Forelimb muscle (tissue), 1 donor: ENCODE measurements around the gene ALG8. TPM values are rescaled to one million over a fixed set of nuclear protein-coding genes. Genes with fewer than 3 reads are reported as not detected.
"Not testable (repeated sequence)": the region's sequence is repeated elsewhere in the genome, so short reads cannot be mapped to it uniquely, and the experiment has no call there.

Source experiments
- DNase-seq: peaks from one replicate; pipeline ENCODE4 v3.0.0-alpha.2; 2013; ENCODE audit warnings: low read depth
- polyA plus RNA-seq: library from polyadenylated mRNA; unstranded; fragments of 120-200 nt; gene quantifications from one replicate; pipeline ENCODE4 v1.2.1, GENCODE V29; 2013; ENCODE audit not compliant: insufficient read length

The ALG8 gene
- polyA plus RNA-seq, 1 donor = 20.6 TPM

DNA sequence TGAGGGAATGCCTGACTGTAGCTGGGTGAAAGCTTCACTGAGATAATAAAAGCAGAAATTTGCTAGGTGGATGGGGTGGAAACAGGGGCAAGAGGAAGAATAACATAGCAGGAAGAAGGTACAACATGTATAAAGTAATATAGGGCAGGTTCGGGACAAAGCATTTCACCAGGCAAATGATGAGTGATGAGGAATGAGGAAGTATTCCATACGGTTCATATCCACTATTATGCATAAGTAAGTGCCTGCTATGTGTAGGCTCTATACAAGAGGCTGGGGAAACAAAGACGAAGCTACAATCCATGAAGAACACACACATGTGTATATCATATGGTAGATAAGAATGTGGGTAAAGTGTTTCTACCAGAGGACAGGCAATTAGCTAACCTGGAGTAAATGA, 67.7 kb downstream of the ALG8 start:
- no peak for DNase-seq

DNA sequence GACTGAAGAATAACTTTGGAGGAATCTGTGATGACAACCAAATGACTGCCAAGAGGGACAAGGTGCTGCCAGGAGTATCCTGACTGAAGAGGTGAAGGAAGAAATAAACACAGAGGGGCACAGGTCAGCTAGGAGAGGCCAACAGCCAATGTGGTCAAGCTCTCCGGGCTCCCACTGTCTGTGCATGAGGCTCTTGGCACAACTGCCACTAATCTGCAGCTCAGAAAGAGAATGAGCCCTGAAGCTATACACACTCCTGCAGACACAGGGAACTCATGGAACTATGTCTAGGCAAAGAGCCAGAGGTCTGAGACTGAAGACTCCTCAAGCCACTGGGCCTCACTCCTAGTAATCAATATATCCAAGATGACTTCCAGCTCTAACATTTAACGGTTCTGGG, 68.8 kb downstream of the ALG8 start:
- DNase-seq = no peak

DNA sequence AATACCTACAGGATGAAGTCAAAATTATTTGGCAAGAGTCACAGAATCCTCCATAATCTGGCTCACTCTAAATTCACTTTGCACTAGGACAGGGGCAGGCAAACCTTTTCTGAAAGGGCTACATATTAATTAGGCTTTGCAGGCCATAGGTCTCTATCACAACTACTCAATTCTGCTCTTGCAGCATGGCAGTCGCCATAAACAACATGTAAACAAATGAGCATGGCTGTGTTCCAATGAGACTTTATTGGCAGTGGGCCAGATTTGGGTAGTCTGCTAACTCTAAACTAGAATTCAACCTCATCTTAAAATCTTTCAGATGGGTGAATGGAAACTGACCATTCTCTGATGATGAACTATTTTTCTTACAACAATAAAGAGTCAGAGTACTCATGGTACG, 70.0 kb downstream of the ALG8 start:
- DNase-seq = no peak

DNA sequence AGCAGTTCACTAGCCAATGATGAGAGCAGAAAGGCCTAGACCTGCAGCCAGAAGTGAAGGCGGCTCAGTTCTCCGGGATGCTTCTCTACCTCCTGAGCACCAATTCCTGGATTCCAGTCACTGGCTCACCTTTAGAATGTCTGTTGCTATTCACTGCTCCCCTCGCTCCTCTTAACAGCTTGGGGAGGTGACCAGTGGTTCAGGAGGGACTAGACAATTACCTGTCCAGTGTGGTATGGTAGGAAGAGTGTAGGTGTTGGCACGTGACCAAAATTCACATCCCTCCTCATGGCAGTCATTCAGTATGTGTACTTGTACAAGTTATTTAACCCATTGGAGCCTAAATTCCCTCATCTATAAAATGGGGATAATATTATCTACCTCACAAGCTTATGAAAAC, 71.7 kb downstream of the ALG8 start:
- no peak for DNase-seq

DNA sequence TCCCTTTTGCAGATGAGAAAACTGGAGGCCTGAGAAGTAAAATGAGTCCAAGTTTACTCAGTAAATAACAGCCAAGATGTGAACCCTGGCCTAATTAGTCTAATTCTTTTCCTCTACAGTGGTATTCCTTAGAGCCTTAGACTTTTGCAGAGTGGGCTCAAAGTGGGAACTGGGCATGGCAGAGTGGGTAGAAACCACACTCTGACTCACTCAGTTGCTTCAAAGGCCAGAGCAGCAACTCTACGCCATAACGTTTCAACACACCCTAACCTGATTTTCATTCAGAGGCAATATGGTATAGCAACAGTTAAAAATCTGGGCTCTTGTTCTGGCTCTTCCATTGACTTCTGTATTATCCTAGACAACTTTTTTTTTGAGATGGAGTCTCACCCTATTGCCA, 73.0 kb downstream of the ALG8 start:
- no peak for DNase-seq

DNA sequence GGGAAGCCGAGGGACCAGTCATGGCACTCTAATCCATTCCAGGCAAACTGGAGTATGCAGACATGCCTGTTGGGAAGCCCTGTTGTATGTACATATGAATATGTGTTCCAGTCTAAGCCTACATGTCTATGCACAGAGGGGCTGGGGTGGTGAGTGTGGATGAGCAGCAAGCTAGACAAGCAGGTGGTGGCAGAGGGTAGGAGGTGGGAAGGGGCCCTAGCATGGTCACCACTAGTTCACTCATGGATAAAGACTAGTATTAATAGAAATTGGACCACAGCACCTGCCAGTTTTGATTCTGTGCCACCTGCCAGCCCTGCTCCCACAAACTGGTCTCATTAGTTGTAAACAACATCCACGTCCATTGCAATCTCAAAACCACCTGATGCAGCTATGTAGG, 74.2 kb downstream of the ALG8 start:
- no peak for DNase-seq

DNA sequence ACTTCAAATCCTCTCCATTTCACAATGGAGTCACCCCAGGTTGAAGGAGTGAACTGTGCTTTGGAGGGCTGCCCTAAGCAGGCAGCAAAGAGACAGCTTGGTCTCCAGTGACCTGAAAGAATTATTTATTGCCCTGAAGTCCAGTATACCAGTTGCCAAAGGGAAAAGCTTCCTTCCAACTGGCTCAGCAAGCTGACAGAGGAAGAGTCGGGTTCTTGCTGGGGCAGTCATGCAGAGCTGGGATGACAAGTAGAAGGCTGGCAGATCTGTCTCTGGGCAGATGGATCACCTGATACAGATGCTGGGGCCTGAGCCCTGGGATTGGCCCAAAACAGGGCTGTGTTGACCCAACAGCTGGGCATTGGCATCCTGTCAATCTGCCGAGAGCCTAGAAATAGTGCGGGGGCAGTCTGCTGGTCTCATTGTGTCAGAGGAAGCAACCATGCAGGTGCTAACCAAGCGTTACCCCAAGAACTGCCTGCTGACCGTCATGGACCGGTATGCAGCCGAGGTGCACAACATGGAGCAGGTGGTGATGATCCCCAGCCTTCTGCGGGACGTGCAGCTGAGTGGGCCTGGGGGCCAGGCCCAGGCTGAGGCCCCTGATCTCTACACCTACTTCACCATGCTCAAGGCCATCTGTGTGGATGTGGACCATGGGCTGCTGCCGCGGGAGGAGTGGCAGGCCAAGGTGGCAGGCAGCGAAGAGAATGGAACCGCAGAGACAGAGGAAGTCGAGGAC, 75.8 kb downstream of the ALG8 start, which contains the start of gene THRSP:
TSS of gene THRSP (plus strand) at position 422 of the 742 bp plus-strand sequence. CDS start at position 443, 21 bp downstream.
- no peak for DNase-seq

DNA sequence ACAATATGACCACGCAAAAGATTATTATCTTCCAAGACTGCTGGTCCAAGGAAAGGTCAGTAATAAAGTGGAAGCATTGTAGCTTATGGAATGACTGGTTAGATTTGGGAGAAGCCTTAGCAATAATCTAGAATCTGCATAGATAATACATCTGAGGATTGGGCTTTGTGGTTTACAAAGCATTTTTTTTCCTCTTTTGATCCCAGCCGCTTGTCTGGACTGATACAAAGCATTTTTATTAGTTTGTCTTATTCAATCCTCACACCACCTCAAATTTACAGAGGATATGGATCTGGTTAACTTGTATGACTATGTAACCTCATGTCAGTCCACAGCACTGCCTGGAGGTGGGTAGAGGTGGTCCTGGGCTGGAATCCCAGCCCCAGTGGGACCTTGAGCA, 76.8 kb downstream of the ALG8 start:
- DNase-seq = no peak

DNA sequence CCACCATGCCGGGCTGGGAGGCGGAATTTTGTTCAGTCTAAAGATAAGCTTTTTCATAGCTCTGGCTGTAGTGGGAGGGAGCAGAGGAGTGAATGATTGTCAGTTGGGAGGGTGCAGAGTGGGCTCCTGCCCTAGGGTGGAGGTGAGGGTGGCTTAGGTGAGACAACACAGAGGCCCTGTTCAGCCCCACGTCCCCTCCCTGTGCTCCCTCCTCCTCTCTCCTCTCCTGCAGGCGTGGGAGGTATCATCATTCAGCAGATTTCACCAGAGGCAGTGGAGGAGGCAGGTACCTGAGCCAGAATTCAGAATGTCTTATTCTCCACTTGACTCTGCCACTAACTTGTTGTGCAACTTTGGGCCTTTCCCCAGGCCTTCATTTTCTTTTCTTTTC, 77.5 kb downstream of the ALG8 start:
- DNase-seq = no peak

DNA sequence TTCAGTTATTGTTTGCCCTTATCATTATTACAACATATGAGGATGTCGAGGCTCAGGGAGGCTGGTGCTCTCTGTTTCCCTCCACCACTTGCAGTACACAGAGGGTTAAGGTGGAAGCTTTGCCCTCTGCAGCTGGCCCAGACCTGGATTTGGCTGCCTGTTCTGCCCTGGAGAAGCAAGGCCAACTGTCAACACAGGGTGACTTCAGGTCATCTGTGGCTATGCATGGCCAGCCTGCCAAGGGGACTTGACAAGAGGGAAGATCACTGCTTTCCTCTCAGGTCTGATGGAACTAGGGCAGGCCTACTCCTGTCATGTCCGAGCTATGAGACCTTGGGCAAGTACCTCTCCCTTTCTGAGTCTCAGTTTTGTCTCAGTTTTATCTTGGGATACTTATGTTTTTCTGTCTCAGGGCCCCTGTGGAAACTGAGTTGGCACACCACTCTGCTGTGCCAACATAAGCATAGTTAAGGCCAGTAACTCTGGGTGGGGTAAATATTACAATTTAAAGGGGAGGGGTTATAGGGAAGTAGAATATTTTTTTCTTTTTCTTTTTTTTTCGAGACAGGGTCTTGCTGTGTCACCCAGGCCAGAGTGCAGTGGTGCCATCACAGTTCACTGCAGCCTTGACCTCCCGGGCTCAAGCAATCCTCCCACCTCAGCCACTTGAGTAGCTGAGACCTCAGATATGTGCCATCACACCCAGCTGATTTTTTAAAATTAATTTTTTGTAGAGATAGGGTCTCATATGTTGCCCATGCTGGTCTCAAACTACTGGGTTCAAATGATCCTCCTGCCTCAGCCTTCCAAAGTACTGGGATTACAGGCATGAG, 78.1 kb downstream of the ALG8 start:
- no peak for DNase-seq

DNA sequence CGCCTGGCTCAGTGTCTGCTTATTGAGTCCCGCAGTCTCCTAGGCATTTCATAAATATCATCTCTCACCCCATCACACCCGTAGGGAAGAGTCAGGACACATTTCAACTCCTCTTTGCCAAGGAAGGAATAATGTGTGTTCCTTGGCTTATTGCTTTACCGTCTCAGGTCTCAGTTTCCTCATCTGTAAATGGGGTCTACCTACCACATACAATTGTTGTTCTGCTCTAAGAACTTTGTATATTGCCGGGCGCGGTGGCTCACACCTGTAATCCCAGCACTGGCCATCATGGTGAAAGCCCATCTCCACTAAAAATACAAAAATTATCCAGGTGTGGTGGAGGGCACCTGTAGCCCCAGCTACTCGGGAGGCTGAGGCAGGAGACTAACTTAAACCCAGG, 78.9 kb downstream of the ALG8 start:
- no peak for DNase-seq

DNA sequence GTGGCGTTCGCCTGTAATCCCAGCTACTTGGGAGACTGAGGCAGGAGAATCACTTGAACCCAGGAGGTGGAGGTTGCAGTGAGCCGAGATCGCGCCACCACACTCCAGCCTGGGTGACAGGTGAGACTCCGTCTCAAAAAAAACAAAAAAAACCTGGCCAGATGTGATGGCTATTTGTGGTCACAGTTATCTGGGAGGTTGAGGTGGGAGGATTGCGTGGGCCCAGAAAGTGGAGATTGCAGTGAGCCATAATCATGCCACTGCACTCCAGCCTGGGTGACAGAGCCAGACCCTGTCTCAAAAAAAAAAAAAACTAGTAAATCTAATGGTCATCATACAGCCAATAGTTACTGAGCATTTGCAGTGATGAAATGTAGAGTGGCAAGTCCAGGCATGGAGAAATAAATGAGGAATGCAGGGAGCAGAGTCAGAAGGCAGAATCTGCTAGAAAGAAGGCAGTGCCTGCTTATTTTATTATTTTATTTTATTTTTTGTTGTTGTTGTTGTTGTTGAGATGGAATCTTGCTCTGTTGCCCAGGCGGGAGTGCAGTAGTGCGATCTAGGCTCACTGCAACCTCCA, 79.6 kb downstream of the ALG8 start:
- DNase-seq = not testable (repeated sequence)

DNA sequence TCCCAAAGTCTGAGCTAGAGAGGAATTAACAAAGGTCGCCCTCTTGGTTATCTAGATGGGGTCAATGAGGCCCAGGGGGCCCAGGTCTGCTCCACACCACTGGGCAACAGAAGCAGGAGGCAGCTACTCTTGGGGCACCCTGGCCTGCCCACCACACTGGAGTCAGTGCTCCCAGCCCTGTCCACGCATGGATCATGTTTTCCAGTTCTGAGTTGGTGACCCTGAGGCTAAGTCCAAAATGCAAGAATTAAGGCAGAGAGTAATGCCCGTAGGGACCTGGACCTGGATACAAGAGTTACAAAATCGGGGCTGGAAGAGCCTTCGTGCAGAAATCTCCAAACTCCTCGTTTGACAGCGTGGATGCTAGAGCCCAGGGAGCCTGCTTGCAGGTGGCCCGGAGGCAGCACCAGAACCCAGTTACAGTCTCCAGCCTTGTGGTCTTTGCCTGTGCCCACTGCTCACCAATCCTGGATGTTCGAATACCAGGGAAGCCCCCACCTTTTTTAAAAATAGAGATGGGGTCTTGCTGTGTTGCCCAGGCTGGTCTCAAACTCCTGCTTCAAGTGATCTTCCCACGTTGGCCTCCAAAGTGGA, 81.9 kb downstream of the ALG8 start:
- no peak for DNase-seq

DNA sequence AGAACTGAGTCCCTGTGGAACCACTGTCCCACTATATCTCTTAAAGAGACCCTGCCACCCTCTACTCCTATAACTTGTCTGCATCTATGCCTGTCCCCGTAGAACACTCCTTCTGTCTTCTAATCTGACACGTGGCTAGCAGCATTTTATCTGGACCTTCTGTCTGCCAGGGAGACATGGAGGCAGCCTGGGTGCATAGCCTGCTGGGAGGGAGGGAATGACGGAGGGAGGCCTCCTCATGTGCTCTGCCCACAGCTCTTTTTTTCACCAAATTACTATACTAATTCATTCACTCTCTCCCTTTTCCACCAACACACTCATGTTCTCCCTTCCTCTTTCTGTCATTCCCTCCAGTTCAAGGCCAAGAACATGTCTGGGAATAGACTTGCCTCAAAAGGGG, 83.3 kb downstream of the ALG8 start:
- no peak for DNase-seq

DNA sequence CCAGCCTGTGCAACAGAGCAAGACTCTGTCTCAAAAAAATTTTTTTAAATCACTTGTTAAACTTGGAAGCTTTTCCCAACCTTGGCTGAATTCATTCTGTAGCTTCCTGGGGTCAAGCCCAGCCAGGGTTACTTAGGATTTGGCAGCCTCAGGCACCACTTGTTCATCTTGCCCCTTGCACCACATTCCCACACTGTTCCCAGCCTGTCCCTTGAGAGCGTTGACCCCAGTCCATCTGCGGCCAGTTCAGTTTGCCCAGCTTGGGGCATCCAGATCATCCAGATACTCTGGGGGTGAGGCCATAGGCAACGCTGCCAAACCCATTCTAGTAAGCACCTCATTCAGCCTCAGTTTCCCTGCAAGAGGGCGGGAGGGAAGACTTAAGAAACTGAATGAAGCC, 84.5 kb downstream of the ALG8 start:
- no peak for DNase-seq

DNA sequence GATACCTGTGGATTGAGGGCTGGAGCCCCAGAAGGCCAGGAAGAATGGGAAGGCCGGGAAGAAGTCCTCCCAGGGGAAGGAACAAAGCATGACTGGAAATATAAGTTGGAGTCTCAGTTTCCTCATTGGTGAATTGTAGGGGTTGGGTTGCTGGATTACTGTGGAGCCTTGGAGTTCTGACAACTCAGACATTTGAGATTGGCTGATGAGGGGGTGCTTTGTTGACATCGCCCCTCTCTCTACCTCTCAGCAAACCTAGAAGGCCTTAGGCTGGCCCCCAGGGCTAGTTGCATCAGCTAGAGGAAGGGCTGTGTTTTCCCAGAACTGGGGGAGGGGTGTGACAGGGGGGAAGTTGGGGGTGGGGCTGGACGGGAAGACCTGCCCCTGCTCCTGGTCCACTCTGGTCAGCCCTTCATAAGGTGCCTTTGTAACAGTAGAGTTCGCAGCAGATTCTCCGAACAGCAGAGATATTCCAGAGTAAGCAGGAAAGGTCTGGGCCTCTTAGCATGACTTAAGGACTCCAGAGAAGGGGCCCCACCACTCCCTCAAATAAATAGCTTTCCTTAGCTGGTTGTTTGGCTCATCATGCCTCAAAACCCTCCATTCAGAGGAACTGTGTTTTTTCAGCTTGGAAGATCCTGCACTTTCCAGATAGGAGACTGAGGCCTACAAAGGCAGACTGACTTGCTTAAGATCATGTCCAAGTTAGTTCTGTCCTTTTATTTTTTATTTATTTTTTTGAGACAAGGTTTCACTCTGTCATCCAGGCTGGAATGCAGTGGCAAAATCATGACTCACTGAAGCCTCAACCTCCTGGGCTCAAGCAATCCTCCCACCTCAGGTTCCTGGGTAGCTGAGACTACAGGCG, 88.2 kb downstream of the ALG8 start:
- no peak for DNase-seq

Other genes with a start within 250 kb of the ALG8 start
- gene INTS4, start 145.0 kb downstream of the ALG8 start, polyA plus RNA-seq = 24.4 TPM
- gene KCTD14, start 116.3 kb downstream of the ALG8 start, polyA plus RNA-seq = 1.0 TPM
- 0.51 TPM for gene THRSP, start 75.8 kb downstream of the ALG8 start, polyA plus RNA-seq
- gene NDUFC2, start 59.8 kb downstream of the ALG8 start, polyA plus RNA-seq = 163 TPM
- 7.2 TPM for gene KCTD21, start 49.0 kb upstream of the ALG8 start, polyA plus RNA-seq
- gene USP35, start 49.3 kb upstream of the ALG8 start, polyA plus RNA-seq = 5.1 TPM